Right renal pelvis (tissue), 4 donors: Measurements from ENCODE around the gene LONRF2. TPM values are rescaled to one million over a fixed set of nuclear protein-coding genes. Genes with fewer than 3 reads are reported as not detected.

Source experiments
- DNase-seq, 4 donors: peaks; one replicate each; pipeline ENCODE4 v3.0.0-alpha.2; 2013; ENCODE audit warnings: low read depth in 4 of 4, low spot score in 3 of 4, missing footprints in 1 of 4
- polyA plus RNA-seq, 4 donors: library from polyadenylated mRNA; unstranded; fragments of 120-200 nt; gene quantifications; one replicate each; pipeline ENCODE4 v1.2.1, GENCODE V29; 2013; ENCODE audit not compliant: insufficient read length in 4 of 4

LONRF2 gene
- polyA plus RNA-seq, 4 donors, result 2.8 to 3.7 (median 3.1) TPM

GRCh38 chr2:100302585-100302892, 19.8 kb downstream of the LONRF2 start:
- DNase-seq, result no peak

GRCh38 chr2:100301881-100302584, 20.3 kb downstream of the LONRF2 start:
- DNase-seq, result no peak

GRCh38 chr2:100299548-100299947, 22.8 kb downstream of the LONRF2 start:
- DNase-seq, result no peak

GRCh38 chr2:100297511-100297910, 24.8 kb downstream of the LONRF2 start:
- no peak for DNase-seq

- DNase-seq, result no peak
These were observed 28.2 kb downstream of the LONRF2 start for GRCh38 chr2:100294162-100294497.

- no peak for DNase-seq
These were observed 28.8 kb downstream of the LONRF2 start for GRCh38 chr2:100293341-100294161.

GRCh38 chr2:100292022-100292580, 30.2 kb downstream of the LONRF2 start:
- DNase-seq, result no peak

GRCh38 chr2:100291152-100291970, 30.9 kb downstream of the LONRF2 start:
- peak in 1 of 4 donors; percentile 31 for DNase-seq

- no peak for DNase-seq
These were observed 31.6 kb downstream of the LONRF2 start for GRCh38 chr2:100290718-100291151.

GRCh38 chr2:100289020-100289419, 33.3 kb downstream of the LONRF2 start:
- DNase-seq, result no peak

- DNase-seq, result no peak
These were observed 36.0 kb downstream of the LONRF2 start for GRCh38 chr2:100286318-100286717.

- DNase-seq, result peak in 1 of 4 donors; percentile 14
These were observed 36.6 kb downstream of the LONRF2 start for GRCh38 chr2:100285691-100286090.

GRCh38 chr2:100285011-100285410, 37.3 kb downstream of the LONRF2 start:
- no peak for DNase-seq

- no peak for DNase-seq
These were observed 38.4 kb downstream of the LONRF2 start for GRCh38 chr2:100283724-100284501.

GRCh38 chr2:100281521-100282438, 40.5 kb downstream of the LONRF2 start:
- no peak for DNase-seq

GRCh38 chr2:100279586-100280534, 42.4 kb downstream of the LONRF2 start:
- no peak for DNase-seq

GRCh38 chr2:100278986-100279385, 43.3 kb downstream of the LONRF2 start:
- DNase-seq, result no peak

- no peak for DNase-seq
These were observed 43.8 kb downstream of the LONRF2 start for GRCh38 chr2:100278501-100278900.
